GM23338 (cell line): ENCODE data around the gene HMHB1.

Experiments used
- CREB1 ChIP-seq: fragments of 250-450 bp; sonication (Bioruptor Pico); IDR thresholded peaks from 2 replicates; pipeline ENCODE4 v1.5.0; 2020; ENCODE audit warnings: low read depth, mild to moderate bottlenecking, moderate library complexity
- EZH2 ChIP-seq: fragments of 200-600 bp; sonication (generic); IDR thresholded peaks from one replicate; pipeline ENCODE4 v1.8.0; 2017; ENCODE audit warnings: antibody characterized with exemption, mild to moderate bottlenecking, low read depth; ENCODE audit not compliant: unreplicated experiment
- JUNB ChIP-seq: IDR thresholded peaks from one replicate; pipeline ENCODE4 v1.6.1; 2016; ENCODE audit warnings: antibody characterized with exemption; ENCODE audit not compliant: unreplicated experiment
- NANOG ChIP-seq: IDR thresholded peaks from 2 replicates; pipeline ENCODE4 v1.6.1; 2016; ENCODE audit warnings: antibody characterized with exemption, borderline replicate concordance
- POLR2AphosphoS5 ChIP-seq: IDR thresholded peaks from 2 replicates; pipeline ENCODE4 v1.6.1; 2016; ENCODE audit warnings: antibody characterized with exemption, low read depth
- STAT1 ChIP-seq: IDR thresholded peaks from one replicate; pipeline ENCODE4 v1.6.1; 2016; ENCODE audit warnings: antibody characterized with exemption; ENCODE audit not compliant: unreplicated experiment
- ZNF114 ChIP-seq: fragments of 250-450 bp; sonication (Bioruptor Pico); IDR thresholded peaks from 2 replicates; pipeline ENCODE4 v1.5.0; 2020; ENCODE audit warnings: mild to moderate bottlenecking, moderate library complexity
- ZNF331 ChIP-seq: fragments of 250-450 bp; sonication (Bioruptor Pico); IDR thresholded peaks from 2 replicates; pipeline ENCODE4 v1.5.0; 2020; ENCODE audit warnings: low read depth, mild to moderate bottlenecking, moderate library complexity
- TF ChIP-seq, protein P1 (sequence below), 2 experiments: fragments of 200-600 bp in 1 of 2; sonication (generic) in 1 of 2; conservative IDR thresholded peaks; 2 replicates each; pipeline versions ENCODE4 v1.5.1 to v1.6.1; 2016 to 2017; ENCODE audit warnings: antibody characterized with exemption in 2 of 2, low read depth in 2 of 2, mild to moderate bottlenecking in 2 of 2, moderate library complexity in 1 of 2

DNA sequence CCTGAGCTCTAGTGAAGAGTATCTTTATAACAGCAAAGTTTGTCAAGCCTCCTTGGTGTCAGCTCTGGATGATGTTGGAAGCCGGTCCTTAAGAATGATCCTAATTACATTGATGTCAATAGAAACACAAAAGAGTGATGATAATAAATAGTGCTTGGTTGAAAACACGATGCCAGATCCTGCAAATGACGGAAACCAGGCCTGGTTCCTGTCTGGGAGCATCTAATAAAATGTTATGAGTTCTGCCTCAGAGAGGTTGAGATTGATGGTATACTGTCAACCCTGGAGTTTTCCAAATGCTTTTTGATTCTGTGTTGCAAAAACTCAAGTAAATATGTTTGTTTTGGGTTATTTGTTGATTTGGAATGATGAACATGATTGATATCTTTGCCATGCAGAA lies 23.3 kb downstream of the HMHB1 start:
- TF ChIP-seq STAT1 = no peak
- no peak for TF ChIP-seq JUNB
- TF ChIP-seq, protein P1, sequence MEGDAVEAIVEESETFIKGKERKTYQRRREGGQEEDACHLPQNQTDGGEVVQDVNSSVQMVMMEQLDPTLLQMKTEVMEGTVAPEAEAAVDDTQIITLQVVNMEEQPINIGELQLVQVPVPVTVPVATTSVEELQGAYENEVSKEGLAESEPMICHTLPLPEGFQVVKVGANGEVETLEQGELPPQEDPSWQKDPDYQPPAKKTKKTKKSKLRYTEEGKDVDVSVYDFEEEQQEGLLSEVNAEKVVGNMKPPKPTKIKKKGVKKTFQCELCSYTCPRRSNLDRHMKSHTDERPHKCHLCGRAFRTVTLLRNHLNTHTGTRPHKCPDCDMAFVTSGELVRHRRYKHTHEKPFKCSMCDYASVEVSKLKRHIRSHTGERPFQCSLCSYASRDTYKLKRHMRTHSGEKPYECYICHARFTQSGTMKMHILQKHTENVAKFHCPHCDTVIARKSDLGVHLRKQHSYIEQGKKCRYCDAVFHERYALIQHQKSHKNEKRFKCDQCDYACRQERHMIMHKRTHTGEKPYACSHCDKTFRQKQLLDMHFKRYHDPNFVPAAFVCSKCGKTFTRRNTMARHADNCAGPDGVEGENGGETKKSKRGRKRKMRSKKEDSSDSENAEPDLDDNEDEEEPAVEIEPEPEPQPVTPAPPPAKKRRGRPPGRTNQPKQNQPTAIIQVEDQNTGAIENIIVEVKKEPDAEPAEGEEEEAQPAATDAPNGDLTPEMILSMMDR (conservative IDR thresholded peaks at IDR 0.05; ENCODE audit: low read depth in 2 of 2) = no peak
- TF ChIP-seq NANOG = no peak
- TF ChIP-seq POLR2AphosphoS5 = no peak
- TF ChIP-seq EZH2 = no peak
- no peak for TF ChIP-seq CREB1
- TF ChIP-seq ZNF114 (CRISPR knock-in tag) = no peak
- TF ChIP-seq ZNF331 (CRISPR knock-in tag) = no peak
